ENCODE measurements around the gene TYW5.

TYW5 gene, protein sequence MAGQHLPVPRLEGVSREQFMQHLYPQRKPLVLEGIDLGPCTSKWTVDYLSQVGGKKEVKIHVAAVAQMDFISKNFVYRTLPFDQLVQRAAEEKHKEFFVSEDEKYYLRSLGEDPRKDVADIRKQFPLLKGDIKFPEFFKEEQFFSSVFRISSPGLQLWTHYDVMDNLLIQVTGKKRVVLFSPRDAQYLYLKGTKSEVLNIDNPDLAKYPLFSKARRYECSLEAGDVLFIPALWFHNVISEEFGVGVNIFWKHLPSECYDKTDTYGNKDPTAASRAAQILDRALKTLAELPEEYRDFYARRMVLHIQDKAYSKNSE

DNA sequence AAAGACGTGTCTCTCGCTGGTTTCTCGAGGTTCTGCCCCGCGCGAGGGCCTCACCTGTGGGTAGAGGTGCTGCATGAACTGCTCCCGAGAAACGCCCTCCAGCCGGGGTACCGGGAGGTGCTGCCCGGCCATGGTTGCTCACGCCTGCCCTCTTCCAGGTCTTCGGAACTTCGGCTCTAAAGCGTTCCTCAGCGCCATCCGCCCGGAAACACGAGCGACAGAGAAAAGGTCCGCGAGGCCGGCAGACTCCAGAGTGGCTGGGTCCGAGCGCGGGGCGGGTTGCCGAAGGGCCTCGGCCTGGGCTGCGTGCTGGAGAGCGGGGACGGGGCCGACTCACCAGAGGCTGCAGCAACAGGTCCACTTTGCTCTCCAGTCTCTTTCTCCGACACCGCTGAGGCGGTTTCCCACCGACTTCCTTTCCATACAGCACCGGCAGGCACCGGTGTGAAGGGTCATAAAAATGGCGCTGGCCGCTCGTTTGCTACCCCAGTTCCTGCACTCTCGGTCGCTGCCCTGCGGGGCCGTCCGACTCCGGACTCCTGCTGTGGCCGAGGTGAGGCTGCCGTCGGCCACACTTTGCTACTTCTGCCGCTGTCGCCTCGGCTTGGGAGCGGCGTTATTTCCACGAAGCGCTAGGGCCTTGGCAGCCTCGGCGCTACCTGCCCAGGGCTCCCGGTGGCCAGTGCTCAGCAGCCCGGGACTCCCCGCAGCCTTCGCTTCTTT, at the start of gene TYW5, which contains the start of gene MAIP1:
Gene TYW5 (minus strand): TSS at position 153 of the 723 bp plus-strand sequence. CDS start 21 bp downstream, at position 132.
Gene MAIP1 (plus strand): TSS at position 244 of the 723 bp plus-strand sequence. CDS start 217 bp downstream, at position 461.
- FAIRE-seq (peak; percentile 89), DNase-seq (ENCODE audit: insufficient read length, low spot score) (peak; percentile 77)

- FAIRE-seq = no peak
Measured at GRCh38 chr2:200003444-200003843, 48.2 kb upstream of the TYW5 start.

DNA sequence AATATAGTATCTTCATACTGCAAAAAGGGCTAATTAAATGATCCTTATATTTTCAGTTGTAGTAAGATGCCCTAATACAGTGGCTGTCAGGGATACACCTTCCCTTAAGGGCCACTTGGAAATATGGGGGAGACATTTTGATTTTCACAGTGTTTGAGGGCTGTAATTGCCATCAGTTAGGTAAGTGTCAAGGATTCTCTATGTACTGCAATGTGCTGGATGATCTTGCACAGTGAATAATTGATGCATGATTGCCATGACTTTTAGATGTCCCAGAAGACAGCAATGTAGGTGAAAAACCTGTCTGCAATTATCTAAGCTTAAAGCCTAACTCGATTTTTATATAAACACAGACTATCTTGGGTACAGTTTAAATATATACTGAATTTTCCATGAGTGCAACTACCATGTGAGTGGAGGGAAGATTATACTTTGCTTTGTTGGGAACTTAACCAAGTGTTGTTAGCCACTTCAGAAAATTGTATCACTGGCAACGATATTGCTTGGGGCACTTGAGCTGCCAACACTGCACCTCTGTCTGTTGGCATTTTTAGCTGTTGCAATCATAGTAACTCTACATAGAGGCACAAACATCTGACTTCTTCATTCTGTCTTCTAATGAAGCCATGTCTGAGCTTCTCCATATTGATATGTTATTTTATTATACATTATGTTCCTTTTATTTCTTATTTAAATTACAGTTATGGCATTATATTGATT, 45.3 kb upstream of the TYW5 start:
- DNase-seq (ENCODE audit: insufficient read length, low spot score) (no peak), FAIRE-seq (no peak)

More at GRCh38 chr2:200003444-200003843, 48.2 kb upstream of the TYW5 start:
- no peak for DNase-seq (ENCODE audit: insufficient read length, low spot score)

GRCh38 chr2:199999166-199999565, 43.9 kb upstream of the TYW5 start:
- FAIRE-seq (no peak), DNase-seq (ENCODE audit: insufficient read length, low spot score) (no peak)

GRCh38 chr2:199997296-199997695, 42.0 kb upstream of the TYW5 start:
- FAIRE-seq = no peak
- no peak for DNase-seq (ENCODE audit: insufficient read length, low spot score)

- no peak for FAIRE-seq
Measured at GRCh38 chr2:199994896-199995295, 39.6 kb upstream of the TYW5 start.

GRCh38 chr2:199994371-199994770, 39.1 kb upstream of the TYW5 start:
- FAIRE-seq (no peak), DNase-seq (ENCODE audit: insufficient read length, low spot score) (no peak)

More at GRCh38 chr2:199994896-199995295, 39.6 kb upstream of the TYW5 start:
- no peak for DNase-seq (ENCODE audit: insufficient read length, low spot score)

GRCh38 chr2:199992296-199992695, 37.0 kb upstream of the TYW5 start:
- no peak for FAIRE-seq

DNA sequence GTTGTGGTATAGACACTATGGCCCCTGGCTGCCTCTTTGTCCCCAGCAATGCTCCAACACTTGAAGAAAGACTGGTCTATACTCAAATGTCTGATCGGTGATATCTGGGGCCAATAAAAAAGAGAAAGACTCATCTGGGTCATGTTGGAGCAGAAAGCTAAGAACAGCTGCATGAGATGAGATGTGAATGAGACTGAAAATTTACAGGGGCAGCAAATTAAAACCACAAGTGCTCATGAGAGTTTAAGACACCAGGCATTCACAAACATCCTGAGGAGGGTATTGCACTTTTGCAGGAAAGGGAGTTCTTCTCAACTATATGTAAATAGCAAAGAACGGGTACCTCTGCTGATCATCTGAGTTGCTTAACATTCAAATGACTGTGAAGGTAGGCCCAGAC, 36.4 kb upstream of the TYW5 start:
- DNase-seq (ENCODE audit: insufficient read length, low spot score) (no peak), FAIRE-seq (no peak)

More at GRCh38 chr2:199992296-199992695, 37.0 kb upstream of the TYW5 start:
- no peak for DNase-seq (ENCODE audit: insufficient read length, low spot score)

DNA sequence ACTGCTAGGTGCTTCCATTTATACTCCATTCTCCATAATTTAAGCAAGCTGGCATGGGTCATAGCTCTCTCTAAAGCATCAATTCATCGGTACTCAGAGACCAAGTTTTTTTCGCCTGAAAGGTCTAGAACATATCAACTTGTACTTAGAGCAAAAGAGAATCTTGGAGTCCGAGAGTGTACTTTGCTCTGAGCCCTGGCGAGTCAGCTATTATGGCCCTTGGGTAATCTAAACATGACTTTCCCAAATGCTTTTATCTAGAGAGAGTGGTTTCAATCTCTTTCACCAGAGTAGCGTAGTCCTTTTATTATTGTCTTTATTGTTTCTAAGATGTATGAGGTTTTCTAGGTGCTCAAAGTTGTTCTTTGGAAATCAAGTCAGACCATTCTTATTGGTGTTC, 34.5 kb upstream of the TYW5 start:
- DNase-seq (ENCODE audit: insufficient read length, low spot score) = no peak
- FAIRE-seq = no peak

- FAIRE-seq = no peak
- no peak for DNase-seq (ENCODE audit: insufficient read length, low spot score)
Measured at GRCh38 chr2:199988151-199988550, 32.9 kb upstream of the TYW5 start.

GRCh38 chr2:199987586-199987985, 32.3 kb upstream of the TYW5 start:
- FAIRE-seq (no peak), DNase-seq (ENCODE audit: insufficient read length, low spot score) (no peak)

DNA sequence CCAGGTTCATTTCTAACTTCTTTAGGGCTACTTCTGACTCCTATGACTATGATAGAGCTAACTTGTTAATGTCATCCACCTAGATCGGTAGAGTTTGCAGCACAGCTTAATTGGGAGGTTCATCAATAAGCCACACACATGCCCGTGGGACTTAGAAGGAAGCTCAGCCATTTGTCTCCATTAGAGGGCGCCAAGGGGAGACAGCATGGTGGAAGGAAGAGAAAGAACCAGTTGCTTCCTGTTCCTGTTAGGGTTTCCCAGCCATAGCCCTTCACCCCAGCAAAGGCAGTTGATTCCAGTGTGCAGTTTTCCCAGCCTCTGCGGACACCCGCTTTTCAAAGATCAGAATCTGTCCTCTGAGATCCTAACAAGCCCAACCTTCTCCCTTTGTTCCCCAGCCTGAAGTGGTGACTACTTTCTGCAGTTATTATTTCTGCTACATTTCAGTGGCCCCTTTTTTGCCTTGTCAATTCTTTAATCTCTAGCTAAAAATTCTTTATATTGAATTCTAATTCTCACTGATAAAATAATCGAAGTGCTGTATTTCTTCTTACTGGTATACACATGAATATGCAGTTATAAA, 30.4 kb upstream of the TYW5 start:
- DNase-seq (ENCODE audit: insufficient read length, low spot score) = peak; percentile 22
- peak; percentile 84 for FAIRE-seq

DNA sequence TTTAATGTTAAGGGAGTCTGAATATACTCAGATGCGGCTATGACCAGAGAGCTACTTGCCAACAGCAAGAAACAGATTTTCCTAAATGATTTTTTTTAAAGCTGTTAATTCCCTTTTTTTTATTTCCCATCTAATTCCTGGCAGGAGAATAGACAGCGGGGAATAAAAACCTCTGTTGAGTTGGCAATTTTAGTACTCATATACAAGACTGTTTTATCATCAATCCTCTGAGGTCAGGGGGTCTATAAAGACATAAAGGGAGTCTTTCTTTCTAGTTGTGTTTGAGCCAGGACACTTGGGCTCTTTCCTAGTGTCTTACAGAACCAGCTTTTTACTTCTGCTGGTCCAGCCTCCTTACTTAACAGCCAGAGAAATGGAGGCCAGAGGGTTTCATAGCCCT, 29.5 kb upstream of the TYW5 start:
- DNase-seq (ENCODE audit: insufficient read length, low spot score) (no peak), FAIRE-seq (no peak)

DNA sequence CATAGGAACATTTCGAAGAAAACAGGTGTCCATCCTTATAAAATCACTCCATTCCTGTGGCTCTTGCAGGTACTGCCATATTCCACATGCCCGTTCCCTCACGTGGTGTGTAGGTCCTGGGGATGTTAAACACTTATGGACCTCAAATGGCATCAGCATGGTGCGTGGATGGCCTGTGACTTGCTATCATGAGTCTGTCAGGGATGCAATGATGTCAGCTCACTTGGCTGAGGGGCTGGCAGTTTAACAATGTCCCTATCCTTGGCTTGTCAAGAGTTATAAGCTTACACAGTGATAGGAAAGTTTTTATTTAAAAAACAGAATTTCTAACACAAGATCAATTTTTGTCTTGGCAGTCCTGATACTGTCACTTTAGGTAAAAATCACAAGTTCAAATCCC, 28.9 kb upstream of the TYW5 start:
- no peak for DNase-seq (ENCODE audit: insufficient read length, low spot score)
- FAIRE-seq = no peak

DNA sequence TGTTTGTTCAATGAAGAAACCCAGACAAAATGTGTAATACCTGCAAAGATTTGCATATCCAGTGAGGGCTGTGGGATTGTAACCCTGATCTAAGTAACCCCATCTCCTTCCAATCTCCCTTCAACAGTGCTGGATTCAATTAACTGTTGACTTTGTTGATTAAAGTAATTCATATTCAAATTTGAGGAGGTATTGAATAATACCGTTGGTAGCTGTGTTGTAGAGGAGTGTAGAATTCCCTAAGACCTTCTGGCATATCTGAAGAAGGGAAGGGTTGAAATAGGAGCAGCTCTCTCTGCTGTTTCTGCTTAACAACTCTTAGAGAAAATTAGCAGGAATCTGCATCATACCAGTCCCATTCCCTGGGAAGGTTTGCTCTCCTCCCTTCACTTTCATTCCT, 28.2 kb upstream of the TYW5 start:
- DNase-seq (ENCODE audit: insufficient read length, low spot score) (no peak), FAIRE-seq (no peak)

- DNase-seq (ENCODE audit: insufficient read length, low spot score) (no peak), FAIRE-seq (no peak)
Measured at GRCh38 chr2:199982126-199982843, 27.0 kb upstream of the TYW5 start.

DNA sequence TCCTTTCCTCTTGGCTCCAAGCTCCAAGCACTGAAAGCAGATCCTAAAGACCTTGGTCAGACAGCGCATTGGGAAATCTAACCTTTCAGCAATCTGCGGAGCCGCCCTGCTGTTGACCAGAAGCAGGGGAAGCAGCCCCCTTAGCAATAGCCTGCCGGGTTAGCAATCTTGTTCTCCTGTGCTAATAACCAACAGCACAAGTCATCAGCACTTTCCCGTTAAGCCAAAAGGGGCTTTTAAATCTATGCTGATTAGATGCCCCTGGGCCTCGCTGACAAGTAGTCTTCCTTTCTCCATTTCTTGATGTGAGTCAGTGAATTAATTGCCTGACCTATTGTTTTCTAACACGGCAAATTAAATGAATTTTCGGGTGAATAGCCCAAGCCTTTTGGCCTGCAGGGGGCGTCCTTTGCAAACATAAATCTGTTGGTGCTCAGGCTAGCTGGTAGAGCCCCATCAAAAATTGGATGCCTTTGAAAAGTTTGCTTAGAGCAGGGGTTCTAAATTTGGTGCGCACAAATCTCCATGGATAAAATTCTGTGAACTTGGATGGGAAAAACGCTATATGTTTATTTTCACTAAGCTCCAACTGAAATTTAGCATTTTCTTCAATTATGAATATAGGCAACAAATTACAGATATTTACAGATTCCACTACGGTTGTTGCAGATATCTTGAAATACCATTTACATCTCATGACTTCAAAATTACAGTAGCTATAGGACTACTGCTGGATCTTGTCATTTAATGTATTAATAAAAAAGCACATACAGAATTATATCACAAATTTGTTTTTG, 24.7 kb upstream of the TYW5 start:
- FAIRE-seq (peak; percentile 95), DNase-seq (ENCODE audit: insufficient read length, low spot score) (peak; percentile 25)

DNA sequence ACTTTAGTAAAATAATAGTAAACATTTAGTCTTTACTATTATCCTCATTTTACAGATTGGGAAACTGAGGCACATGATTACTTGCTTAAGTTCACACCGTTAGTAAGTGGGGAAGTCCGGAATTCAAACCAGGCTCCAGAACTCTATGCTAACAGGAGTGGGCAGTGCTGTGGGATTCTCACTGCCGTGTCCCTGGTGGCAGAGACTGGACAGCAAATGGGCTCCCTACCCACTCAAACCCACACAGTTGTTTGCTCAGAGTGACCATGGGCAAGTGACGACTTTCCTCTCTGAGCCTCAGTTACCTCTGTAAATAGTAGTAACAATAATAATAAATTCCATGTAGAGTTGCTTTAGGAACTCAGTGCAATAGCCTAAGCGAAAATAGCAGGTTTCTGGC, 24.1 kb upstream of the TYW5 start:
- DNase-seq (ENCODE audit: insufficient read length, low spot score) = no peak
- no peak for FAIRE-seq
